K562 (cell line): ENCODE measurements around the gene AP1S3. TPM values are rescaled to one million over a fixed set of nuclear protein-coding genes. Genes with fewer than 3 reads are reported as not detected.
A peak's percentile ranks its signal among the peaks of the same experiment; 100 is the strongest.

Experiments used
- ARID1B ChIP-seq: fragments of 450-650 bp; IDR thresholded peaks from 2 replicates; pipeline ENCODE4 v1.6.1; 2016; ENCODE audit warnings: antibody characterized with exemption, mild to moderate bottlenecking, inconsistent platforms
- CHCHD3 ChIP-seq: fragments of 250-450 bp; sonication (Bioruptor Pico); IDR thresholded peaks from 2 replicates; pipeline ENCODE4 v2.1.2; 2022; ENCODE audit warnings: mild to moderate bottlenecking
- CTBP1 ChIP-seq: fragments of 450-650 bp; IDR thresholded peaks from 2 replicates; pipeline ENCODE4 v1.6.1; 2016; ENCODE audit warnings: borderline replicate concordance
- CXXC5 ChIP-seq: fragments of 250-450 bp; sonication (Bioruptor Pico); IDR thresholded peaks from 2 replicates; pipeline ENCODE4 v1.8.0; 2022; ENCODE audit warnings: inconsistent platforms, mild to moderate bottlenecking, moderate library complexity
- FOXA3 ChIP-seq, 2 experiments: fragments of 450-650 bp in 1 of 2; sonication (generic) in 1 of 2; formaldehyde crosslinking; IDR thresholded peaks in 1 of 2; conservative IDR thresholded peaks in 1 of 2; 2 replicates each; pipeline versions ENCODE4 v1.4.0 to v1.8.0; 2020 to 2022; ENCODE audit warnings: mild to moderate bottlenecking in 2 of 2, missing genetic modification reagents in 1 of 2
- HDAC3 ChIP-seq: fragments of 450-650 bp; IDR thresholded peaks from 2 replicates; pipeline ENCODE4 v1.6.1; 2018; ENCODE audit warnings: borderline replicate concordance, mild to moderate bottlenecking, moderate library complexity; ENCODE audit not compliant: partially characterized antibody
- MTA1 ChIP-seq: fragments of 450-650 bp; IDR thresholded peaks from 2 replicates; pipeline ENCODE4 v1.6.1; 2017; ENCODE audit warnings: borderline replicate concordance
- PHTF2 ChIP-seq: fragments of 250-450 bp; sonication (Bioruptor Pico); IDR thresholded peaks from 2 replicates; pipeline ENCODE4 v1.5.0; 2021; ENCODE audit warnings: mild to moderate bottlenecking
- SREBF1 ChIP-seq: fragments of 150-350 bp; IDR thresholded peaks from 2 replicates; pipeline ENCODE4 v1.6.1; 2014; ENCODE audit warnings: antibody characterized with exemption, low read depth, low read length, borderline replicate concordance
- TEAD1 ChIP-seq, 2 experiments: fragments of 450-650 bp in 1 of 2; sonication (generic) in 1 of 2; formaldehyde crosslinking; IDR thresholded peaks; 2 replicates each; pipeline versions ENCODE4 v1.4.0 to v1.8.0; 2020 to 2022; ENCODE audit warnings: mild to moderate bottlenecking in 2 of 2, missing genetic modification reagents in 1 of 2
- YY1 ChIP-seq, 3 experiments: IDR thresholded peaks; 2 replicates each; pipeline ENCODE4 v1.6.1; 2011; ENCODE audit warnings: low read length in 2 of 3, mild to moderate bottlenecking in 2 of 3, moderate library complexity in 2 of 3, borderline replicate concordance in 1 of 3, control low read depth in 1 of 3, low read depth in 1 of 3; ENCODE audit not compliant: insufficient read depth in 3 of 3, insufficient replicate concordance in 2 of 3, control insufficient read depth in 1 of 3, insufficient read length in 1 of 3; ENCODE audit errors: extremely low read depth in 1 of 3
- polyA plus RNA-seq, 8 experiments: library from polyadenylated mRNA; depleted of rRNA in 4 of 8; stranded (reverse) in 5 of 8; unstranded in 3 of 8; fragments of >200 nt; fragmentation: Nextera tagmentation in 2 of 8; fragmentation: Illumina TruSeq in 1 of 8; extraction: Ambion mirVana in 2 of 8; extraction: Trizol in 1 of 8; gene quantifications; 2 replicates each; pipeline versions ENCODE4 v1.2.1 to v1.2.3, GENCODE V29; 2011 to 2014; ENCODE audit warnings: inconsistent platforms in 1 of 8, missing spikeins in 1 of 8
- total RNA-seq, 7 experiments: library from RNA; depleted of rRNA in 6 of 7; stranded (reverse); fragments of >200 nt in 6 of 7; fragmentation: Illumina TruSeq in 2 of 7; extraction: Trizol in 2 of 7; gene quantifications; 2 replicates each; pipeline versions ENCODE4 v1.2.1 to v1.2.3, GENCODE V29; 2011 to 2021; ENCODE audit warnings: low replicate concordance in 1 of 7
- TF ChIP-seq, protein P1 (sequence below): fragments of 450-650 bp; IDR thresholded peaks from 2 replicates; pipeline ENCODE4 v1.6.1; 2016
- TF ChIP-seq, protein P2 (sequence below): fragments of 450-650 bp; IDR thresholded peaks from 2 replicates; pipeline ENCODE4 v1.6.1; 2014; ENCODE audit warnings: low read depth, mild to moderate bottlenecking, moderate library complexity, borderline replicate concordance
- TF ChIP-seq, protein P3 (sequence below): fragments of 250-450 bp; sonication (Bioruptor Pico); IDR thresholded peaks from 2 replicates; pipeline ENCODE4 v1.4.0; 2020
- TF ChIP-seq, protein P4 (sequence below): IDR thresholded peaks from 2 replicates; pipeline ENCODE4 v1.6.1; 2011; ENCODE audit not compliant: insufficient read length; ENCODE audit errors: extremely low read depth
- TF ChIP-seq, protein P5 (sequence below): conservative IDR thresholded peaks from 2 replicates; pipeline ENCODE4 v1.6.1; 2011; ENCODE audit warnings: low read depth, mild to moderate bottlenecking, low read length; ENCODE audit not compliant: control insufficient read depth
- TF ChIP-seq, protein P6 (sequence below): fragments of 250-450 bp; sonication (Bioruptor Pico); IDR thresholded peaks from 2 replicates; pipeline ENCODE4 v1.4.0; 2020; ENCODE audit warnings: mild to moderate bottlenecking, moderate library complexity

Gene AP1S3
- total and polyA plus RNA-seq, 9 of the 15 experiments (the other 6 are each of a cell fraction or from before 2014, with no cell fraction given), result 0.50 to 3.8 (median 2.1) TPM

DNA sequence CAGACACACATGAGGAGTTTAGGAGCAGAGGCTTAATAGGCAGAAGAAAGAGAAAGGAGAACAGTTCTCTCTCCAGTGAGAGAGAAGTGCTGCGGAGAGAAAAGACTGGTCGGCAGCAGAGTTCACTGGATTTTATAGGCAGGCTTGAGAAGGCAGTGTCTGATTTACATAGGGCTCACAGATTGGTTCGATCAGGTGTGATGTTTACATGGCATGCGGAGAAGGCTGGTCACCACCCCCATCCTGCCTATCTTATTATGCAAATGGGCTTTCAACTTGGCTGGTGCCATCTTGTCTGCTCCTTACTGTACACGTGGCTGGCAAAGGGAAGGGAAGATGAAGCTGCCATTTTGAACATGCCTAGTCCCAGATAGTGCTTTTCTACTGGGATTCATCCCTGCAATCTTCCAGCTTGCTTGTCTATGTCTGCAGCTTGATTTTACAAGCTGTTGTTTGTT lies 113.4 kb downstream of the AP1S3 start (continued):
- no peak for TF ChIP-seq ARID1B
- TF ChIP-seq, protein P1, sequence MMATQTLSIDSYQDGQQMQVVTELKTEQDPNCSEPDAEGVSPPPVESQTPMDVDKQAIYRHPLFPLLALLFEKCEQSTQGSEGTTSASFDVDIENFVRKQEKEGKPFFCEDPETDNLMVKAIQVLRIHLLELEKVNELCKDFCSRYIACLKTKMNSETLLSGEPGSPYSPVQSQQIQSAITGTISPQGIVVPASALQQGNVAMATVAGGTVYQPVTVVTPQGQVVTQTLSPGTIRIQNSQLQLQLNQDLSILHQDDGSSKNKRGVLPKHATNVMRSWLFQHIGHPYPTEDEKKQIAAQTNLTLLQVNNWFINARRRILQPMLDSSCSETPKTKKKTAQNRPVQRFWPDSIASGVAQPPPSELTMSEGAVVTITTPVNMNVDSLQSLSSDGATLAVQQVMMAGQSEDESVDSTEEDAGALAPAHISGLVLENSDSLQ, result peak; percentile 86
- TF ChIP-seq PHTF2 (CRISPR knock-in tag), result no peak
- TF ChIP-seq HDAC3, result no peak
- peak; percentile 57 to 90 (median 73) for TF ChIP-seq YY1 (IDR thresholded peaks at IDR 0.05; ENCODE audit: borderline replicate concordance in 1 of 3, control insufficient read depth in 1 of 3, extremely low read depth in 1 of 3, insufficient read depth in 3 of 3, insufficient read length in 1 of 3, insufficient replicate concordance in 2 of 3, low read depth in 1 of 3, low read length in 2 of 3)
- no peak for TF ChIP-seq SREBF1
- TF ChIP-seq, protein P2, sequence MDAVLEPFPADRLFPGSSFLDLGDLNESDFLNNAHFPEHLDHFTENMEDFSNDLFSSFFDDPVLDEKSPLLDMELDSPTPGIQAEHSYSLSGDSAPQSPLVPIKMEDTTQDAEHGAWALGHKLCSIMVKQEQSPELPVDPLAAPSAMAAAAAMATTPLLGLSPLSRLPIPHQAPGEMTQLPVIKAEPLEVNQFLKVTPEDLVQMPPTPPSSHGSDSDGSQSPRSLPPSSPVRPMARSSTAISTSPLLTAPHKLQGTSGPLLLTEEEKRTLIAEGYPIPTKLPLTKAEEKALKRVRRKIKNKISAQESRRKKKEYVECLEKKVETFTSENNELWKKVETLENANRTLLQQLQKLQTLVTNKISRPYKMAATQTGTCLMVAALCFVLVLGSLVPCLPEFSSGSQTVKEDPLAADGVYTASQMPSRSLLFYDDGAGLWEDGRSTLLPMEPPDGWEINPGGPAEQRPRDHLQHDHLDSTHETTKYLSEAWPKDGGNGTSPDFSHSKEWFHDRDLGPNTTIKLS, result peak; percentile 94
- TF ChIP-seq, protein P3, sequence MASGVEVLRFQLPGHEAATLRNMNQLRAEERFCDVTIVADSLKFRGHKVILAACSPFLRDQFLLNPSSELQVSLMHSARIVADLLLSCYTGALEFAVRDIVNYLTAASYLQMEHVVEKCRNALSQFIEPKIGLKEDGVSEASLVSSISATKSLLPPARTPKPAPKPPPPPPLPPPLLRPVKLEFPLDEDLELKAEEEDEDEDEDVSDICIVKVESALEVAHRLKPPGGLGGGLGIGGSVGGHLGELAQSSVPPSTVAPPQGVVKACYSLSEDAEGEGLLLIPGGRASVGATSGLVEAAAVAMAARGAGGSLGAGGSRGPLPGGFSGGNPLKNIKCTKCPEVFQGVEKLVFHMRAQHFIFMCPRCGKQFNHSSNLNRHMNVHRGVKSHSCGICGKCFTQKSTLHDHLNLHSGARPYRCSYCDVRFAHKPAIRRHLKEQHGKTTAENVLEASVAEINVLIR (CRISPR knock-in tag), result no peak
- TF ChIP-seq, protein P4, sequence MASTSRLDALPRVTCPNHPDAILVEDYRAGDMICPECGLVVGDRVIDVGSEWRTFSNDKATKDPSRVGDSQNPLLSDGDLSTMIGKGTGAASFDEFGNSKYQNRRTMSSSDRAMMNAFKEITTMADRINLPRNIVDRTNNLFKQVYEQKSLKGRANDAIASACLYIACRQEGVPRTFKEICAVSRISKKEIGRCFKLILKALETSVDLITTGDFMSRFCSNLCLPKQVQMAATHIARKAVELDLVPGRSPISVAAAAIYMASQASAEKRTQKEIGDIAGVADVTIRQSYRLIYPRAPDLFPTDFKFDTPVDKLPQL, result peak; percentile 24
- TF ChIP-seq, protein P5, sequence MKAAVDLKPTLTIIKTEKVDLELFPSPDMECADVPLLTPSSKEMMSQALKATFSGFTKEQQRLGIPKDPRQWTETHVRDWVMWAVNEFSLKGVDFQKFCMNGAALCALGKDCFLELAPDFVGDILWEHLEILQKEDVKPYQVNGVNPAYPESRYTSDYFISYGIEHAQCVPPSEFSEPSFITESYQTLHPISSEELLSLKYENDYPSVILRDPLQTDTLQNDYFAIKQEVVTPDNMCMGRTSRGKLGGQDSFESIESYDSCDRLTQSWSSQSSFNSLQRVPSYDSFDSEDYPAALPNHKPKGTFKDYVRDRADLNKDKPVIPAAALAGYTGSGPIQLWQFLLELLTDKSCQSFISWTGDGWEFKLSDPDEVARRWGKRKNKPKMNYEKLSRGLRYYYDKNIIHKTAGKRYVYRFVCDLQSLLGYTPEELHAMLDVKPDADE, result no peak
- TF ChIP-seq CTBP1, result peak; percentile 36; the same call in 1 of the 2 replicates
- no peak; a peak in 1 of 4 replicates for TF ChIP-seq TEAD1 (CRISPR knock-in tag; IDR thresholded peaks at IDR 0.05)
- 0 out of 4 replicates have a peak, but pooled peaks of 1 of the 2 experiments have one; percentile 49 for TF ChIP-seq FOXA3 (CRISPR knock-in tag; conservative IDR thresholded peaks at IDR 0.05 in 1 of 2, IDR thresholded peaks at IDR 0.05 in 1 of 2)
- TF ChIP-seq, protein P6, sequence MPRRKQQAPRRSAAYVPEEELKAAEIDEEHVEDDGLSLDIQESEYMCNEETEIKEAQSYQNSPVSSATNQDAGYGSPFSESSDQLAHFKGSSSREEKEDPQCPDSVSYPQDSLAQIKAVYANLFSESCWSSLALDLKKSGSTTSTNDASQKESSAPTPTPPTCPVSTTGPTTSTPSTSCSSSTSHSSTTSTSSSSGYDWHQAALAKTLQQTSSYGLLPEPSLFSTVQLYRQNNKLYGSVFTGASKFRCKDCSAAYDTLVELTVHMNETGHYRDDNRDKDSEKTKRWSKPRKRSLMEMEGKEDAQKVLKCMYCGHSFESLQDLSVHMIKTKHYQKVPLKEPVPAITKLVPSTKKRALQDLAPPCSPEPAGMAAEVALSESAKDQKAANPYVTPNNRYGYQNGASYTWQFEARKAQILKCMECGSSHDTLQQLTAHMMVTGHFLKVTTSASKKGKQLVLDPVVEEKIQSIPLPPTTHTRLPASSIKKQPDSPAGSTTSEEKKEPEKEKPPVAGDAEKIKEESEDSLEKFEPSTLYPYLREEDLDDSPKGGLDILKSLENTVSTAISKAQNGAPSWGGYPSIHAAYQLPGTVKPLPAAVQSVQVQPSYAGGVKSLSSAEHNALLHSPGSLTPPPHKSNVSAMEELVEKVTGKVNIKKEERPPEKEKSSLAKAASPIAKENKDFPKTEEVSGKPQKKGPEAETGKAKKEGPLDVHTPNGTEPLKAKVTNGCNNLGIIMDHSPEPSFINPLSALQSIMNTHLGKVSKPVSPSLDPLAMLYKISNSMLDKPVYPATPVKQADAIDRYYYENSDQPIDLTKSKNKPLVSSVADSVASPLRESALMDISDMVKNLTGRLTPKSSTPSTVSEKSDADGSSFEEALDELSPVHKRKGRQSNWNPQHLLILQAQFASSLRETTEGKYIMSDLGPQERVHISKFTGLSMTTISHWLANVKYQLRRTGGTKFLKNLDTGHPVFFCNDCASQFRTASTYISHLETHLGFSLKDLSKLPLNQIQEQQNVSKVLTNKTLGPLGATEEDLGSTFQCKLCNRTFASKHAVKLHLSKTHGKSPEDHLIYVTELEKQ, result no peak
- TF ChIP-seq CXXC5, result no peak
- no peak for TF ChIP-seq MTA1
- TF ChIP-seq CHCHD3 (CRISPR knock-in tag), result no peak
